A673 (cell line): Measurements from ENCODE around the gene CHPT1.
"Not testable (repeated sequence)": the region's sequence is repeated elsewhere in the genome, so short reads cannot be mapped to it uniquely, and the experiment has no call there.

Experiments used
- EZH2 ChIP-seq: fragments of 200-600 bp; sonication (generic); IDR thresholded peaks from 2 replicates; pipeline ENCODE4 v1.6.1; 2017; ENCODE audit warnings: borderline replicate concordance, low read depth, mild to moderate bottlenecking, mixed read lengths, antibody characterized with exemption, low read length; ENCODE audit not compliant: poor library complexity, severe bottlenecking
- TF ChIP-seq, protein P1 (sequence below): fragments of 300-800, 200-600 bp; sonication (generic); conservative IDR thresholded peaks from 2 replicates; pipeline ENCODE4 v1.5.1; 2017; ENCODE audit warnings: low read depth, mild to moderate bottlenecking, antibody characterized with exemption, low read length, moderate library complexity, mixed read lengths

DNA sequence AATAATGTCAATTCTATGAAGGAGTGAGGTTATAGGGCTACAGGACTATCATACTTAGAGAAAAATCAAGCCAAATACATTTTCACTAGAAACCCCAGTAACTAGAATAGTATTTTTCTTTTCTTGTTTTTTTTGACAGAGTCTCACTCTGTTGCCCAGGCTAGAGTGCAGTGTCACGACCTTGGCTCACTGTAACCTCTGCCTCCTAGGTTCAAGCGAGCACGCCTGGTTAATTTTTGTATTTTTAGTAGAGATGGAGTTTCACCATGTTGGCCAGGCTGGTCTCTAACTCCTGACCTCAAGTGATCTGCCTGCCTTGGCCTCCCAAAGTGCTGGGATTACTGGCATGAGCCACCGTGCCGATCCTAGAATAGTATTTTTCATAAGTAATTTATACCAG is 37.0 kb downstream of the CHPT1 start:
- TF ChIP-seq, protein P1, sequence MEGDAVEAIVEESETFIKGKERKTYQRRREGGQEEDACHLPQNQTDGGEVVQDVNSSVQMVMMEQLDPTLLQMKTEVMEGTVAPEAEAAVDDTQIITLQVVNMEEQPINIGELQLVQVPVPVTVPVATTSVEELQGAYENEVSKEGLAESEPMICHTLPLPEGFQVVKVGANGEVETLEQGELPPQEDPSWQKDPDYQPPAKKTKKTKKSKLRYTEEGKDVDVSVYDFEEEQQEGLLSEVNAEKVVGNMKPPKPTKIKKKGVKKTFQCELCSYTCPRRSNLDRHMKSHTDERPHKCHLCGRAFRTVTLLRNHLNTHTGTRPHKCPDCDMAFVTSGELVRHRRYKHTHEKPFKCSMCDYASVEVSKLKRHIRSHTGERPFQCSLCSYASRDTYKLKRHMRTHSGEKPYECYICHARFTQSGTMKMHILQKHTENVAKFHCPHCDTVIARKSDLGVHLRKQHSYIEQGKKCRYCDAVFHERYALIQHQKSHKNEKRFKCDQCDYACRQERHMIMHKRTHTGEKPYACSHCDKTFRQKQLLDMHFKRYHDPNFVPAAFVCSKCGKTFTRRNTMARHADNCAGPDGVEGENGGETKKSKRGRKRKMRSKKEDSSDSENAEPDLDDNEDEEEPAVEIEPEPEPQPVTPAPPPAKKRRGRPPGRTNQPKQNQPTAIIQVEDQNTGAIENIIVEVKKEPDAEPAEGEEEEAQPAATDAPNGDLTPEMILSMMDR, result not testable (repeated sequence)
- not testable (repeated sequence) for TF ChIP-seq EZH2
